GM21515 (cell line): ENCODE data around the gene REXO4.
"Not testable (repeated sequence)": the region's sequence is repeated elsewhere in the genome, so short reads cannot be mapped to it uniquely, and the experiment has no call there.

ENCODE experiments used
- ATAC-seq: cut with Tn5 transposase; IDR thresholded peaks from one replicate; pipeline ENCODE4 v1.9.1; 2021; ENCODE audit not compliant: unreplicated experiment

The REXO4 gene

DNA sequence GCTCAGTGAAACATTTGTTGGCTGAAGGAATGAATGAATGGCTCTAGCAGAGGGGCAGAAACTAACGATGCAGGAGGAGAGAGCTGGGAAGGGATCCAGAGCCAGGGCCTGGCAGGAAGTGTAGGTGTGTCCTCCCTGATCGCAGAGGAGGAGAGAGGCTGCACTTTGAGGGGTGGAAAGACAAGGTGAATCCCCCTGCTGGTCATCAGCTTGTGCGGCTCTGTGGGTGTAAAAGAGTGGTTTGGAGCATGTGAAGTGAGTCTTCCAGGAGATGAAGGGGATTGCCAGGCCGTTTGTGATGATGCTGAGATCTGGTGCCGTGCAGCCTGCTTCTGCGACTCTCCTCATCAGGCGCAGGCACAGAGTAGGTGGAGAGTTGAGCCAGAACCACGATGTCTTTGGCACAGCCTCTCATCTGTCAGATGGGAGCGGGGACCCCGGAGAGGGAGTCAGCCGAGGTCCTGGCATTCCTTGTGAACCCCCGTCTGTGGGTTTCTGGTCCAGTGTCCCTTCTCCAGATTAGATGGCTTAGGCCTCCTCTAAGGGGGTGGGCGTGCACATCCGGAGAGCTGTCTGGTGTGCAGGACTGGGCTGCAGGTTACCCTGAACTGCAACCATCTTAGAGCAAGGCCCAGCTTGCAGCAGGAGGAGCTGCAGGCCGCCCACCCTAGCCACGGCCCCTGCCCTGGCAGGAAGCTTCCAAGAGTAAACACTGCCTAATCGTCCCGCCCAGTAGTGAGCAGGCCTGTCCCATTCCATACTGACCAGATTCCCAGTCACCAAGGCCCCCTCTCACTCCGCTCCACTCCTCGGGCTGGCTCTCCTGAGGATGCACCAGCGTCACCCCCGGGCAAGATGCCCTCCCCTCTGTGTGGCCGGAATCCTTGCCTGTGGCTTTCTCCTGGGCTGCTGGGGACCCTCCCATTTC, 4.1 kb upstream of the REXO4 start, which contains the start of gene ADAMTS13:
Gene ADAMTS13 (plus strand): TSS at position 753 of the 928 bp plus-strand sequence. CDS start 77 bp downstream, at position 830.
- ATAC-seq, result no peak

- ATAC-seq, result no peak
Measured at GRCh38 chr9:133420392-133420827, 2.6 kb upstream of the REXO4 start.

DNA sequence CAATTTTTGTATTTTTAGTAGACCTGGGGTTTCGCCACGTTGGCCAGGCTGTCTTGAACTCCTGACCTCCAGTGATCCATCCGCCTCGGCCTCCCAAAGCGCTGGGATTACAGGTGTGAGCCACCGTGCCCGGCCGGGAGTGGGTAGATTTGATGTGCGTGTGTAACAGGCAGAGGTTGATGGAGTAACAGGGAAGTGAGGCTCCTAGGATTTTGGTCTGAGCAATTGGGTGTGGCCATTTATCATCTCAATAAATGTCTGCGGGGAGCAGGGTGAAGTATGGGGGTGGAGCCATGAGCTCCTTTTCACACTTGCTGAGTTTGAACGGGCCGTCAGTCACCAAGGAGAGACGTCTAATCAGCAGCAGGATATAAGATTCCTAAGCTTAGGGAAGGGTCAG, 1.2 kb upstream of the REXO4 start:
- no peak for ATAC-seq

- ATAC-seq, result no peak
Measured at GRCh38 chr9:133415170-133415569, 2.6 kb downstream of the REXO4 start.

- ATAC-seq, result no peak
Measured at GRCh38 chr9:133408042-133408441, 9.8 kb downstream of the REXO4 start.

- peak; percentile 65 for ATAC-seq
Measured at GRCh38 chr9:133406480-133407307, 11.1 kb downstream of the REXO4 start.

- ATAC-seq, result no peak
Measured at GRCh38 chr9:133405508-133406438, 12.0 kb downstream of the REXO4 start.

DNA sequence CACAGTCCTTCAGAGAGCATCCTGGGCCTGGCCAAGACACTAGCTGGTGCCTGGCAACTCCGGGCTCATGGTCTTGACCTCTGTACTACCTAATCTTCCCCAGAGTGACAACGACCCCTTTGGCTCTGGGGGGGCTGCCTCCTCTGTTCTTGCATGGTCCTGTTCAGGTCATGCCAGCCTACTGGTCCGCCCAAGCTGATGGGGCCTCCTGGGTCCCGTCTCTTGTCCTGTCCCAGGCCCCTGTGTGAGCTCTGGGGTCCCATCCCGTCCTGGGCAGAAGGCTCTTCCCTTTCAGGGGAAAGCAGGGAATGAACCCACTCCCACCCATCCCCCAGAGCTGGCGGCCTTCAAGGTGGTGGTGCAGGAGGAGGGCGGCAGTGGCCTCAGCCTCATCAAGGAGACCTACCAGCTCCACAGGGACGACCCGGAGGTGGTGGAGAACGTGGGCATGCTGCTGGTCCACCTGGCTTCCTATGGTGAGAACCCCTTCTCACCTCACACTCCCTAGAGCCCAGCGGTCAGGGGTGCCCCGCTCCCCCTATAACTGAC, 13.3 kb downstream of the REXO4 start:
- ATAC-seq, result no peak

DNA sequence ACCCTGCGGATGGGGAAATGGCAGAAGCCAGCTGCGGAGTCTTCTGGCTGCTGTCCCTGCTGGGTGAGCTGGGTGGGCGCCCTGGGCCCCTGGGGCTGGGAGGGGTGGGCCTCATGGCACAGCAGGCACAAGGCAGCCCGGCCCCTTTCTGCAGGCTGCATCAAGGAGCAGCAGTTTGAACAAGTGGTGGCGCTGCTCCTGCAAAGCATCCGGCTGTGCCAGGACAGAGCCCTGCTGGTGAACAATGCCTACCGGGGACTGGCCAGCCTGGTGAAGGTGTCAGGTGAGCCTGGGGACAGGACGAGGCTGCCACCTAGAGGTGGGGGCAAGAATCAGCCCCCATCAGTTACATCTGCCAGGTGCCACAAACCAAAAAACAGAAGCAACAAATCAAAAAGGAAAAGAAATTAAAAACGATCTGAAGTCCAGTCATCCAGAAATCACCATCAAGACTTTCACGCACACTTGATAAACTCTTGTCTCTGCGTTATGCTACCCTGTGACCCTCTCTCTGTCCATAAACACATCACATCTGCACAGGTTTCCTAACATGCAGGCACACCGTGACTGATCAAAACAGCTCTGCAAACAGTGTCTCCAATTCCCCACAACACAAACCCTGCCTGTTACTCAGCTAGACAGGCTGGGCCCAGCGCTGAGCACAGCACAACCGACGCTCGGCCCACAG, 13.9 kb downstream of the REXO4 start:
- ATAC-seq, result no peak

- no peak for ATAC-seq
Measured at GRCh38 chr9:133402689-133403088, 15.1 kb downstream of the REXO4 start.

DNA sequence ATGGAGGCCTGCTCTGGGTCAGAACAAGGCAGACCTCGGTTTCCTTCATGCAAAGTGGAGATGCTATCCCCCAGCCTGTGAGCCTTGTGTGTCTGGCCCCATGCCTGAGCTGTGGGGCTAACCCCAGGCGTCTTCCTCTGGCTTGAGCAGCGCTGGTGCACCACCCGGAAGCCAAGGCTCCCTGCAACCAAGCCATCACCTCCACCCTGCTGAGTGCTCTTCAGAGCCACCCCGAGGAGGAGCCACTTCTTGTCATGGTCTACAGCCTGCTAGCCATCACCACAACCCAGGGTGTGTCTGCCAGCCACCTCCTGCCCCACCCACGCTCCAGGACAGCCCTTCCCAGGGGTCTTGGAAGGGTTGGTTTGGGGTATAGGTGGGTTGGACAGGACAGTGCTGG, 16.2 kb downstream of the REXO4 start:
- ATAC-seq, result no peak

DNA sequence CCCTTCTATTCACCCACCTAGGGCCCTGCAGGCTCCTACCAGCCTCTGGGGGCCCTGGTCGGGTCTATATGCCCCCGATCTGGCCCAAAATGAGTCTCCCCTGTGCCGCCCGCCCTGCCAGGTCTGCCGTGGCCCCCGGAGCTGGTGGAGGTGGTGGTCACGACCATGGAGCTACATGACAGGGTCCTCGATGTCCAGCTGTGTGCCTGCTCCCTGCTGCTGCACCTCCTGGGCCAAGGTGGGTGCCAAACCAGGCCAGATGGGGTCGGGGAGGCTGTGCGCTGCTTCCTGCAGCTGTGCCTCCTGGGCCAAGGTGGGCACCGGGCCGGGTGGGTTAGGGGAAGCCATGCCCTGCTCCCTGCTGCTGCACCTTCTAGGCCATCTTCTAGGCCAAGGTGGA, 17.5 kb downstream of the REXO4 start:
- no peak for ATAC-seq

DNA sequence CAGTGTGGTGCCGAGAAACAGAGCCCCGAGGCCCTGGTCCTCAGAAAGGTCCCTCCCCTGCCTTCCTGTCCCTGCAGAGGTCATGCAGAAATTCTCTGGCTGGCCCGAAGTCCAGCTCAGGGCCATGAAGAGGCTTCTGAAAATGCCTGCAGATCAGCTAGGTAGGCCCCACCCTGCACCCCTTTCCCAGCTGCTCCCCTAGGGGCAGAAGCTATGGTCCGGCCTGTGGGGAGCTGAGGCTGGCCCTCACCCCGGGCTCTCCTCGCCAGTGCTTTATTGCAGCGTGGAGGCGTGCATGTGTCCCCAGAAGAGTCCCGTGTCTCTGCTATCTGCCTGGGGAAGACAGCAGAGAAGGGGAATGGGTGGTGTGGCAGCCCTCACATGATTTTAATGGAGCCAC, 19.9 kb downstream of the REXO4 start:
- no peak for ATAC-seq

DNA sequence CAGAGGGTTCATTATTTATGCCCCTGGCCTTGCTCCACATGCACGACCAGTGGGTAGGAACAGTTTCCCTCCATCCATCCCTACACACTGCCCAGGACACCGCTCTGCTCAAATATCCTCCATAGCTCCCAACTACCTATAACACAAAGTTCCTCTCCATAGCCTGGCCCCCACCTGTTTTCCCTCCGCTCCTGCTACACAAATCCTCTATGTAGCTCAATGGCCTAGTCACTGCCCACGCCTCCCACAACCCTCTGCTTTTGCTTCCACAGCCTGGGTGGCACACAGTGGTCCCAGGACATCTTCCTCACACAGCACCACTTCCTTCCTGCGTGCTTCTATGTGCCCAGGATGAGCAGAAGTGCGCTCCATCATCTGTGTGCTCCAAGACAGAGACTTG, 20.4 kb downstream of the REXO4 start:
- ATAC-seq, result no peak

DNA sequence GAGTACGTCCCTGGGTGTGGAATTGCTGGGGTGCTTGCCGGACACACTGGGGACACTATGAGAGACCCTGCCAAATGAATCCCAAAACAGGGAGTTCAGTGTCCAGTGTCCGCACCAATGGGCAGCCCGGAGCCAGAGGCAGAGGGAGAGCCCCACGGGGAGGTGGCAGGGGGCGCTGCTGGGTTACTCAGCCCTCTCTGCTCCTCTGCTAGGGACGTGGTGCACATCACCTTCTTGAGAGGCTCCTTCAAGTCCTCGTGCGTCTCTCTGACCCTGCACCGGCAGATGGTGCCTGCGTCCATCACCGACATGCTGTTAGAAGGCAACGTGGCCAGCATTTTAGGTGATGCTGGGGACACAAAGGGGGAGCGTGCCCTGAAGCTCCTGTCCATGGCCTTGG, 20.9 kb downstream of the REXO4 start:
- ATAC-seq, result no peak

GRCh38 chr9:133394687-133395271, 23.0 kb downstream of the REXO4 start:
- no peak for ATAC-seq

DNA sequence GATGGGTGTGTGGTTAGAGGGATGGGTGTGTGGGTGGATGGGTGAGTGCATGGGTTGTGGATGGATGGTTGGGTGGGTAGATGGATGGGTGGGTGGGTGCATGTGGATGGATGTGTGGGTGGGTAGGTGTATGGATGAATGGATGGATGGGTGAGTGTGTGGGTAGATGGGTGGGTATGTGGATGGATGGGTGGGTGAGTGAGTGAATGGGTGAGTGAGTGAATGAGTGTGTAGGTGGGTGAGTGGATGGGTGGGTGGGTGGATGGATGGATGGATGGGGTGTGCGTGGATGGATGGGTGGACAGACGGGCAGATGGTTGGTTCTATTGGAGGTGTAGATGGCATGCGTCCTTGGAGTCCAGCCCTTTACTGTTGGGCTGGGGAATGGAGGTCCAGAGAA, 24.4 kb downstream of the REXO4 start:
- ATAC-seq, result no peak

- not testable (repeated sequence) for ATAC-seq
Measured at GRCh38 chr9:133392308-133392707, 25.5 kb downstream of the REXO4 start.

DNA sequence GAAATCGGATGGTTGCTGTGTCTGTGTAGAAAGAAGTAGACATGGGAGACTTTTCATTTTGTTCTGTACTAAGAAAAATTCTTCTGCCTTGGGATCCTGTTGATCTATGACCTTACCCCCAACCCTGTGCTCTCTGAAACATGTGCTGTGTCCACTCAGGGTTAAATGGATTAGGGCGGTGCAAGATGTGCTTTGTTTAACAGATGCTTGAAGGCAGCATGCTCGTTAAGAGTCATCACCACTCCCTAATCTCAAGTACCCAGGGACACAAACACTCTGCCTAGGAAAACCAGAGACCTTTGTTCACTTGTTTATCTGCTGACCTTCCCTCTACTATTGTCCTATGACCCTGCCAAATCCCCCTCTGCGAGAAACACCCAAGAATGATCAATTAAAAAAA, 26.4 kb downstream of the REXO4 start:
- ATAC-seq, result not testable (repeated sequence)
